HepG2 (cell line): ENCODE data around the gene TSEN34. TPM values are rescaled to one million over a fixed set of nuclear protein-coding genes. Genes with fewer than 3 reads are reported as not detected.

Experiments used
- ASH2L ChIP-seq: fragments of 300-600, 200-600 bp; sonication (generic); IDR thresholded peaks from 2 replicates; pipeline ENCODE4 v1.7.0; 2017; ENCODE audit warnings: low read depth, mild to moderate bottlenecking, moderate library complexity, mixed read lengths, low read length; ENCODE audit not compliant: insufficient read length
- GABPB1 ChIP-seq: IDR thresholded peaks from 2 replicates; pipeline ENCODE4 v1.6.1; 2016; ENCODE audit warnings: mild to moderate bottlenecking, missing genetic modification reagents, moderate library complexity, missing compliant biosample characterization
- HIVEP1 ChIP-seq: sonication (generic); formaldehyde crosslinking; IDR thresholded peaks from 2 replicates; pipeline ENCODE4 v1.4.0; 2020; ENCODE audit warnings: mild to moderate bottlenecking, missing genetic modification reagents
- HNF4G ChIP-seq, 2 experiments: sonication (generic) in 1 of 2; formaldehyde crosslinking in 1 of 2; IDR thresholded peaks; 2 replicates each; pipeline versions ENCODE4 v1.4.0 to v1.6.1; 2011 to 2020; ENCODE audit warnings: borderline replicate concordance in 2 of 2, low read depth in 2 of 2, mild to moderate bottlenecking in 2 of 2, low read length in 1 of 2, missing genetic modification reagents in 1 of 2, moderate library complexity in 1 of 2
- MAZ ChIP-seq, 2 experiments: sonication (generic) in 1 of 2; formaldehyde crosslinking in 1 of 2; IDR thresholded peaks; 2 replicates each; pipeline versions ENCODE4 v1.5.0 to v1.6.1; 2012 to 2020; ENCODE audit warnings: low read depth in 2 of 2, mild to moderate bottlenecking in 2 of 2, borderline replicate concordance in 1 of 2, improper control_type of control experiment in 1 of 2, low read length in 1 of 2, missing genetic modification reagents in 1 of 2, moderate library complexity in 1 of 2
- MTF2 ChIP-seq: sonication (generic); formaldehyde crosslinking; IDR thresholded peaks from 2 replicates; pipeline ENCODE4 v1.5.0; 2020; ENCODE audit warnings: missing genetic modification reagents, borderline replicate concordance
- NFRKB ChIP-seq: fragments of 450-650 bp; IDR thresholded peaks from 2 replicates; pipeline ENCODE4 v1.6.1; 2017
- PCBP1 ChIP-seq: fragments of 200-400 bp; formaldehyde crosslinking; IDR thresholded peaks from 2 replicates; pipeline ENCODE4 v1.6.1; 2017; ENCODE audit warnings: mild to moderate bottlenecking, low read depth, low read length, borderline replicate concordance
- RXRB ChIP-seq: IDR thresholded peaks from 2 replicates; pipeline ENCODE4 v1.6.1; 2016; ENCODE audit warnings: borderline replicate concordance, missing genetic modification reagents, missing compliant biosample characterization
- SAP130 ChIP-seq: IDR thresholded peaks from 2 replicates; pipeline ENCODE4 v1.6.1; 2016; ENCODE audit warnings: low read depth
- SPEN ChIP-seq: sonication (generic); formaldehyde crosslinking; IDR thresholded peaks from 2 replicates; pipeline ENCODE4 v1.5.1; 2020; ENCODE audit warnings: low read depth, mild to moderate bottlenecking, missing genetic modification reagents
- TBP ChIP-seq: sonication (generic); formaldehyde crosslinking; IDR thresholded peaks from 2 replicates; pipeline ENCODE4 v1.5.0; 2020; ENCODE audit warnings: missing genetic modification reagents
- TBX2 ChIP-seq: sonication (generic); formaldehyde crosslinking; IDR thresholded peaks from 2 replicates; pipeline ENCODE4 v1.5.0; 2020; ENCODE audit warnings: missing genetic modification reagents, mild to moderate bottlenecking, borderline replicate concordance
- ZKSCAN5 ChIP-seq: sonication (generic); formaldehyde crosslinking; IDR thresholded peaks from 2 replicates; pipeline ENCODE4 v1.5.1; 2020; ENCODE audit warnings: mild to moderate bottlenecking, missing genetic modification reagents
- ZNF180 ChIP-seq: sonication (generic); formaldehyde crosslinking; IDR thresholded peaks from 2 replicates; pipeline ENCODE4 v1.4.0; 2020; ENCODE audit warnings: low read depth, missing genetic modification reagents, borderline replicate concordance
- ZNF430 ChIP-seq: sonication (generic); formaldehyde crosslinking; IDR thresholded peaks from 2 replicates; pipeline ENCODE4 v1.9.0; 2021; ENCODE audit warnings: mild to moderate bottlenecking, missing genetic modification reagents
- polyA plus RNA-seq, 8 experiments: library from polyadenylated mRNA; depleted of rRNA in 3 of 8; stranded (reverse) in 7 of 8; unstranded in 1 of 8; fragments of >200 nt; fragmentation: Illumina TruSeq in 4 of 8; extraction: Trizol in 4 of 8; gene quantifications; 2 replicates each; pipeline versions ENCODE4 v1.2.1 to v1.2.3, GENCODE V29; 2011 to 2016; ENCODE audit warnings: low read depth in 4 of 8, missing spikeins in 1 of 8, mixed read lengths in 1 of 8; ENCODE audit not compliant: insufficient read depth in 1 of 8
- total RNA-seq, 5 experiments: library from RNA; depleted of rRNA; stranded (reverse); fragments of >200 nt; fragmentation: Illumina TruSeq; extraction: Trizol; gene quantifications; 2 replicates each; pipeline ENCODE4 v1.2.3, GENCODE V29; 2016; ENCODE audit warnings: low read depth in 1 of 5
- TF ChIP-seq, protein P1 (sequence below): IDR thresholded peaks from 2 replicates; pipeline ENCODE4 v1.6.1; 2012; ENCODE audit warnings: low read length, improper control_type of control experiment
- TF ChIP-seq, protein P2 (sequence below): sonication (generic); formaldehyde crosslinking; IDR thresholded peaks from 2 replicates; pipeline ENCODE4 v1.4.0; 2020; ENCODE audit warnings: missing genetic modification reagents, borderline replicate concordance

Gene TSEN34
- total and polyA plus RNA-seq, 2 of the 13 experiments (the other 11 are each of a cell fraction or from before 2014, with no cell fraction given), result 55.1 to 65.4 TPM

DNA sequence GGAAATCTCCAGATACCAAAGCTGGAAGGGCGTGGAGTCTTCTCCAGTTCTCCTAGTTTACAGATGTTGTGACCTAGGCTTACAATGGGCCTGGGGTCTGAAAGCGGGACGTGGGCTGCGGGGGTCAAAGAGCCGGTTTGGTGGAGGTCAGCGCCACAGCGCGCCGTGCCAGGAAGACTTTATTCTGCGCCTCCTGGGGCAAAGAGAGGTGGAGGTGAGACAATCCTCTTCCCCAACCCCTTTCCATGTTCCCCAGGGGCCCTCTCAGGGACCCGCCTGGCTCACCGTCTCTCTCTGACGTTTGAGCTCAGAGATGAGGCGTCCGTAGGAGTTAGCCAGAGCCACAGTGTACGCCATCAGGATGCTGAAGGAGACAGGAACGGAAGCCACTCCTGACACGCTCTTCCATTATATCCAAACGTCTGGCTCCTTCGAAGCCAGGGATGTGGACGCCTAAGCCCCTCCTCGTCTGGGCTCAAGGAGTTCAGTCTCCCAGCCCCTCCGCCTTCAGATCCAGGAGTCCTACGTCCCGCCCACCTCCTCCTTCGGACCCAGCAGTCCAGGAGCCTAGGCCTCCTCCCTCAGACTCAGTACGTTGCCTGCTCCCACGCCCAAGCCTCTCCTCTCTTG, 30.8 kb upstream of the TSEN34 start (continued):
- TF ChIP-seq RXRB (CRISPR knock-in tag) (no peak), NFRKB (no peak), ASH2L (peak; percentile 3), TBX2 (CRISPR knock-in tag) (peak; percentile 47; the same call in 1 of the 2 replicates), HIVEP1 (CRISPR knock-in tag) (no peak), SAP130 (CRISPR knock-in tag) (peak; percentile 3; the same call in 1 of the 2 replicates), ZNF430 (CRISPR knock-in tag) (0 out of 2 replicates have a peak, but pooled peaks have one; percentile 45), GABPB1 (CRISPR knock-in tag) (no peak), PCBP1 (no peak), ZKSCAN5 (CRISPR knock-in tag) (0 out of 2 replicates have a peak, but pooled peaks have one; percentile 47), ZNF180 (CRISPR knock-in tag) (no peak), MAZ (IDR thresholded peaks at IDR 0.05; ENCODE audit: borderline replicate concordance, low read depth, low read length) (no peak), MAZ (CRISPR knock-in tag; IDR thresholded peaks at IDR 0.05; ENCODE audit: low read depth) (0 out of 2 replicates have a peak, but pooled peaks have one; percentile 31), MTF2 (CRISPR knock-in tag) (no peak), HNF4G (IDR thresholded peaks at IDR 0.05; ENCODE audit: borderline replicate concordance, low read depth, low read length) (no peak), HNF4G (CRISPR knock-in tag; IDR thresholded peaks at IDR 0.05; ENCODE audit: borderline replicate concordance, low read depth) (no peak), SPEN (CRISPR knock-in tag) (0 out of 2 replicates have a peak, but pooled peaks have one; percentile 23), TBP (CRISPR knock-in tag) (no peak)
- TF ChIP-seq, protein P1, sequence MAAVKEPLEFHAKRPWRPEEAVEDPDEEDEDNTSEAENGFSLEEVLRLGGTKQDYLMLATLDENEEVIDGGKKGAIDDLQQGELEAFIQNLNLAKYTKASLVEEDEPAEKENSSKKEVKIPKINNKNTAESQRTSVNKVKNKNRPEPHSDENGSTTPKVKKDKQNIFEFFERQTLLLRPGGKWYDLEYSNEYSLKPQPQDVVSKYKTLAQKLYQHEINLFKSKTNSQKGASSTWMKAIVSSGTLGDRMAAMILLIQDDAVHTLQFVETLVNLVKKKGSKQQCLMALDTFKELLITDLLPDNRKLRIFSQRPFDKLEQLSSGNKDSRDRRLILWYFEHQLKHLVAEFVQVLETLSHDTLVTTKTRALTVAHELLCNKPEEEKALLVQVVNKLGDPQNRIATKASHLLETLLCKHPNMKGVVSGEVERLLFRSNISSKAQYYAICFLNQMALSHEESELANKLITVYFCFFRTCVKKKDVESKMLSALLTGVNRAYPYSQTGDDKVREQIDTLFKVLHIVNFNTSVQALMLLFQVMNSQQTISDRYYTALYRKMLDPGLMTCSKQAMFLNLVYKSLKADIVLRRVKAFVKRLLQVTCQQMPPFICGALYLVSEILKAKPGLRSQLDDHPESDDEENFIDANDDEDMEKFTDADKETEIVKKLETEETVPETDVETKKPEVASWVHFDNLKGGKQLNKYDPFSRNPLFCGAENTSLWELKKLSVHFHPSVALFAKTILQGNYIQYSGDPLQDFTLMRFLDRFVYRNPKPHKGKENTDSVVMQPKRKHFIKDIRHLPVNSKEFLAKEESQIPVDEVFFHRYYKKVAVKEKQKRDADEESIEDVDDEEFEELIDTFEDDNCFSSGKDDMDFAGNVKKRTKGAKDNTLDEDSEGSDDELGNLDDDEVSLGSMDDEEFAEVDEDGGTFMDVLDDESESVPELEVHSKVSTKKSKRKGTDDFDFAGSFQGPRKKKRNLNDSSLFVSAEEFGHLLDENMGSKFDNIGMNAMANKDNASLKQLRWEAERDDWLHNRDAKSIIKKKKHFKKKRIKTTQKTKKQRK, result no peak
- TF ChIP-seq, protein P2, sequence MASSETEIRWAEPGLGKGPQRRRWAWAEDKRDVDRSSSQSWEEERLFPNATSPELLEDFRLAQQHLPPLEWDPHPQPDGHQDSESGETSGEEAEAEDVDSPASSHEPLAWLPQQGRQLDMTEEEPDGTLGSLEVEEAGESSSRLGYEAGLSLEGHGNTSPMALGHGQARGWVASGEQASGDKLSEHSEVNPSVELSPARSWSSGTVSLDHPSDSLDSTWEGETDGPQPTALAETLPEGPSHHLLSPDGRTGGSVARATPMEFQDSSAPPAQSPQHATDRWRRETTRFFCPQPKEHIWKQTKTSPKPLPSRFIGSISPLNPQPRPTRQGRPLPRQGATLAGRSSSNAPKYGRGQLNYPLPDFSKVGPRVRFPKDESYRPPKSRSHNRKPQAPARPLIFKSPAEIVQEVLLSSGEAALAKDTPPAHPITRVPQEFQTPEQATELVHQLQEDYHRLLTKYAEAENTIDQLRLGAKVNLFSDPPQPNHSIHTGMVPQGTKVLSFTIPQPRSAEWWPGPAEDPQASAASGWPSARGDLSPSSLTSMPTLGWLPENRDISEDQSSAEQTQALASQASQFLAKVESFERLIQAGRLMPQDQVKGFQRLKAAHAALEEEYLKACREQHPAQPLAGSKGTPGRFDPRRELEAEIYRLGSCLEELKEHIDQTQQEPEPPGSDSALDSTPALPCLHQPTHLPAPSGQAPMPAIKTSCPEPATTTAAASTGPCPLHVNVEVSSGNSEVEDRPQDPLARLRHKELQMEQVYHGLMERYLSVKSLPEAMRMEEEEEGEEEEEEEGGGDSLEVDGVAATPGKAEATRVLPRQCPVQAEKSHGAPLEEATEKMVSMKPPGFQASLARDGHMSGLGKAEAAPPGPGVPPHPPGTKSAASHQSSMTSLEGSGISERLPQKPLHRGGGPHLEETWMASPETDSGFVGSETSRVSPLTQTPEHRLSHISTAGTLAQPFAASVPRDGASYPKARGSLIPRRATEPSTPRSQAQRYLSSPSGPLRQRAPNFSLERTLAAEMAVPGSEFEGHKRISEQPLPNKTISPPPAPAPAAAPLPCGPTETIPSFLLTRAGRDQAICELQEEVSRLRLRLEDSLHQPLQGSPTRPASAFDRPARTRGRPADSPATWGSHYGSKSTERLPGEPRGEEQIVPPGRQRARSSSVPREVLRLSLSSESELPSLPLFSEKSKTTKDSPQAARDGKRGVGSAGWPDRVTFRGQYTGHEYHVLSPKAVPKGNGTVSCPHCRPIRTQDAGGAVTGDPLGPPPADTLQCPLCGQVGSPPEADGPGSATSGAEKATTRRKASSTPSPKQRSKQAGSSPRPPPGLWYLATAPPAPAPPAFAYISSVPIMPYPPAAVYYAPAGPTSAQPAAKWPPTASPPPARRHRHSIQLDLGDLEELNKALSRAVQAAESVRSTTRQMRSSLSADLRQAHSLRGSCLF (CRISPR knock-in tag), result no peak
